K562 (cell line): ENCODE results near the gene COL25A1. TPM values are rescaled to one million over a fixed set of nuclear protein-coding genes. Genes with fewer than 3 reads are reported as not detected.

ENCODE experiments used
- ATAC-seq: fragments of 200-7000 bp; cut with Tn5 transposase; 3 replicates; pipeline ENCODE4 v1.9.1; 2020; ENCODE audit warnings: moderate library complexity
- BruUV-seq: library from RNA; stranded (reverse); fragments of 400-500 nt; replicated peaks from 2 replicates; lab custom pipeline; 2021; lab: Mats Ljungman, UMichigan
- CTCF ChIA-PET: fragments of 300-600 bp; formaldehyde crosslinking; extraction: SDS; loops from one replicate; lab custom pipeline; 2021; ENCODE audit warnings: low intra/inter-chr PET ratio; lab: Yijun Ruan, JAX
- POLR2A ChIA-PET: fragments of 300-600, 350-650 bp; sonication (Branson Sonifier 250); formaldehyde crosslinking; extraction: SDS; loops from one replicate; lab custom pipeline; 2021; ENCODE audit warnings: antibody characterized with exemption, inconsistent platforms; lab: Yijun Ruan, JAX
- DNase-seq, 4 experiments: peaks; one replicate each; pipeline versions ENCODE4 v3.0.0 to v3.0.0-alpha.2; 2011 to 2018; ENCODE audit warnings: low spot score in 3 of 4, mixed read lengths in 3 of 4; ENCODE audit errors: extremely low read depth in 1 of 4
- FAIRE-seq: peaks from 2 replicates; lab custom pipeline; 2011; peaks lifted over from hg19 to GRCh38; lab: Jason Lieb, UNC
- H2AFZ ChIP-seq: 2 replicates; pipeline ENCODE4 v1.6.0; 2011; ENCODE audit warnings: low read depth, low read length, control low read depth, inconsistent platforms
- H3K27ac ChIP-seq: fragments of 200-600 bp; 3 replicates; pipeline ENCODE4 v1.8.0; 2011; ENCODE audit warnings: low read depth, mild to moderate bottlenecking, control low read depth, inconsistent platforms, low read length, moderate library complexity, mixed read lengths; ENCODE audit errors: extremely low read depth
- H3K27me3 ChIP-seq, 2 experiments: fragments of 300-600 bp in 1 of 2; 2 replicates in 1 of 2; 3 replicates in 1 of 2; pipeline versions ENCODE4 v1.6.0 to v1.8.0; 2011; ENCODE audit warnings: inconsistent platforms in 2 of 2, low read length in 2 of 2, mild to moderate bottlenecking in 1 of 2, mixed read lengths in 1 of 2, moderate library complexity in 1 of 2; ENCODE audit not compliant: control insufficient read depth in 2 of 2, insufficient read depth in 2 of 2
- H3K36me3 ChIP-seq: fragments of 300-600 bp; 3 replicates; pipeline ENCODE4 v1.8.0; 2011; ENCODE audit warnings: mild to moderate bottlenecking, low read length, inconsistent platforms; ENCODE audit not compliant: control insufficient read depth, insufficient read depth
- H3K4me1 ChIP-seq, 2 experiments: fragments of 200-600 bp in 1 of 2; replicated peaks in 1 of 2; 2 replicates in 1 of 2; 3 replicates in 1 of 2; pipeline versions ENCODE4 v1.5.1 to v1.8.0; 2011; ENCODE audit warnings: inconsistent platforms in 2 of 2, low read length in 2 of 2, mild to moderate bottlenecking in 1 of 2, mixed read lengths in 1 of 2, moderate library complexity in 1 of 2; ENCODE audit not compliant: control insufficient read depth in 2 of 2, insufficient read depth in 2 of 2
- H3K4me2 ChIP-seq: 2 replicates; pipeline ENCODE4 v1.6.1; 2011; ENCODE audit warnings: low read length, control low read depth, inconsistent platforms, mixed read lengths; ENCODE audit not compliant: insufficient read depth
- H3K4me3 ChIP-seq: fragments of 200-600 bp; sonication (generic), shearing (Covaris generic); 2 replicates; pipeline ENCODE4 v1.5.1; 2016; ENCODE audit warnings: control low read depth, inconsistent platforms
- H3K79me2 ChIP-seq: fragments of 200-600 bp; 3 replicates; pipeline ENCODE4 v1.8.0; 2011; ENCODE audit warnings: low read length, inconsistent platforms; ENCODE audit not compliant: control insufficient read depth, insufficient read depth
- H3K9ac ChIP-seq, 2 experiments: 2 replicates each; pipeline versions ENCODE4 v1.6.0 to v1.6.1; 2011; ENCODE audit warnings: low read depth in 2 of 2, low read length in 2 of 2, control low read depth in 1 of 2, inconsistent platforms in 1 of 2, mild to moderate bottlenecking in 1 of 2, mixed read lengths in 1 of 2; ENCODE audit not compliant: insufficient read depth in 1 of 2
- H3K9me1 ChIP-seq: one replicate; pipeline ENCODE4 v1.6.0; 2011; ENCODE audit warnings: inconsistent platforms, mild to moderate bottlenecking, low read length, moderate library complexity; ENCODE audit not compliant: control insufficient read depth, insufficient read depth
- H3K9me3 ChIP-seq: replicated peaks from 2 replicates; pipeline ENCODE4 v1.5.1; 2011; ENCODE audit warnings: low read depth, low read length, inconsistent platforms; ENCODE audit not compliant: control insufficient read depth, insufficient read depth
- H4K20me1 ChIP-seq: replicated peaks from 2 replicates; pipeline ENCODE4 v1.6.1; 2011; ENCODE audit warnings: low read length, inconsistent platforms, mixed read lengths; ENCODE audit not compliant: control insufficient read depth, insufficient read depth
- MYNN ChIP-seq, 2 experiments: sonication (generic); formaldehyde crosslinking in 1 of 2; IDR thresholded peaks; 2 replicates each; pipeline versions ENCODE4 v1.5.0 to v1.6.1; 2016 to 2020; ENCODE audit warnings: antibody characterized with exemption in 1 of 2, missing genetic modification reagents in 1 of 2
- PRDM10 ChIP-seq: fragments of 450-650 bp; IDR thresholded peaks from 2 replicates; pipeline ENCODE4 v1.6.1; 2018; ENCODE audit not compliant: partially characterized antibody
- WGBS: fragments of 100-300 bp; shearing (Covaris generic); methylation state at CpG from one replicate; pipeline ENCODE4 v1.1.6; 2016; ENCODE audit warnings: low coverage, mixed read lengths; ENCODE audit not compliant: insufficient coverage; ENCODE audit errors: missing lambda C conversion rate; 5-methylcytosine and 5-hydroxymethylcytosine counted together
- in situ Hi-C: fragments of 300-500 bp; cut with MboI; formaldehyde crosslinking; loops from 4 replicates; pipeline ENCODE4 v1.15.0; 2018; ENCODE audit warnings: inconsistent platforms, mixed read lengths
- intact Hi-C: fragments of 100-400 bp; cut with micrococcal nuclease; formaldehyde crosslinking; loops from 2 replicates; pipeline ENCODE4 v1.14.2; 2022
- polyA plus RNA-seq, 8 experiments: library from polyadenylated mRNA; depleted of rRNA in 4 of 8; stranded (reverse) in 5 of 8; unstranded in 3 of 8; fragments of >200 nt; fragmentation: Nextera tagmentation in 2 of 8; fragmentation: Illumina TruSeq in 1 of 8; extraction: Ambion mirVana in 2 of 8; extraction: Trizol in 1 of 8; gene quantifications; 2 replicates each; pipeline versions ENCODE4 v1.2.1 to v1.2.3, GENCODE V29; 2011 to 2014; ENCODE audit warnings: inconsistent platforms in 1 of 8, missing spikeins in 1 of 8
- total RNA-seq, 7 experiments: library from RNA; depleted of rRNA in 6 of 7; stranded (reverse); fragments of >200 nt in 6 of 7; fragmentation: Illumina TruSeq in 2 of 7; extraction: Trizol in 2 of 7; gene quantifications; 2 replicates each; pipeline versions ENCODE4 v1.2.1 to v1.2.3, GENCODE V29; 2011 to 2021; ENCODE audit warnings: low replicate concordance in 1 of 7

The COL25A1 gene
- total and polyA plus RNA-seq, 9 of the 15 experiments (the other 6 are each of a cell fraction or from before 2014, with no cell fraction given) = 0.03 to 0.62 (median 0.27) TPM

- intact Hi-C loops = no loop called here
- no peak overlapping the region for H3K4me2 ChIP-seq
- no peaks in the 10 kb centered on the region for H3K9me1 ChIP-seq
- ATAC-seq = no peak
- H4K20me1 ChIP-seq = no peaks in the 10 kb centered on the region
- peak; percentile 60 for TF ChIP-seq PRDM10
- no peak for TF ChIP-seq MYNN (IDR thresholded peaks at IDR 0.05)
- TF ChIP-seq MYNN (CRISPR knock-in tag; IDR thresholded peaks at IDR 0.05) = no peak
- TF ChIP-seq, all 486 proteins: peak for 1
- ChIA-PET POLR2A (interaction anchor here (0.8 kb wide), 1 partner anchor 9 kb away, joined by 4 read pairs; no protein-coding TSS in a partner anchor), CTCF (no interaction called here)
- Histone ChIP-seq H3K4me3 (no peak overlapping the region), H3K36me3 (no peaks in the 10 kb centered on the region), H3K27me3 (no peaks in the 10 kb centered on the region), H3K27ac (no peak overlapping the region), H2AFZ (peak overlapping the region; percentile 37), H3K4me1 (peaks cover 4 to 16% of the 10 kb centered on the region in 2 experiments; a peak in 3 of 5 replicates), H3K79me2 (no peaks in the 10 kb centered on the region), H3K9me3 (no peaks in the 10 kb centered on the region), H3K9ac (no peak overlapping the region)
- no peak for FAIRE-seq
- 57% methylated on average over 5 of the region's 5 CpGs for WGBS
- no TSS peak for BruUV-seq
- in situ Hi-C loops = no loop called here
- DNase-seq = no peak
Observed at GRCh38 chr4:108991551-108992328, 310.7 kb downstream of the COL25A1 start.
